Glutamatergic neuron (in vitro differentiated cells): ENCODE measurements around the gene NOTCH3. TPM values are rescaled to one million over a fixed set of nuclear protein-coding genes. Genes with fewer than 3 reads are reported as not detected.

Experiments used
- DNase-seq: peaks from one replicate; pipeline ENCODE4 v3.0.0; 2022
- H3K27ac Mint-ChIP-seq: one replicate; pipeline ENCODE4 v1.8.0; 2020; ENCODE audit warnings: mild to moderate bottlenecking, mixed read lengths, inconsistent platforms; ENCODE audit not compliant: unreplicated experiment
- H3K27me3 Mint-ChIP-seq: one replicate; pipeline ENCODE4 v1.8.0; 2020; ENCODE audit warnings: mild to moderate bottlenecking, moderate library complexity, mixed read lengths, inconsistent platforms; ENCODE audit not compliant: unreplicated experiment
- H3K36me3 Mint-ChIP-seq: one replicate; pipeline ENCODE4 v1.8.0; 2020; ENCODE audit warnings: mild to moderate bottlenecking, mixed read lengths, inconsistent platforms; ENCODE audit not compliant: unreplicated experiment
- H3K4me1 Mint-ChIP-seq: one replicate; pipeline ENCODE4 v1.8.0; 2020; ENCODE audit warnings: mild to moderate bottlenecking, low read depth, mixed read lengths, inconsistent platforms; ENCODE audit not compliant: unreplicated experiment
- H3K4me3 Mint-ChIP-seq: one replicate; pipeline ENCODE4 v1.8.0; 2020; ENCODE audit warnings: mild to moderate bottlenecking, mixed read lengths, inconsistent platforms; ENCODE audit not compliant: unreplicated experiment
- H3K9me3 Mint-ChIP-seq: one replicate; pipeline ENCODE4 v1.8.0; 2020; ENCODE audit warnings: mild to moderate bottlenecking, moderate library complexity, mixed read lengths, inconsistent platforms; ENCODE audit not compliant: unreplicated experiment
- total RNA-seq: library from RNA; stranded (reverse); fragmentation: NEBNext Ultra II Directional; extraction: Animal tissue kit (Norgen Biotek cat#: 25700); gene quantifications from one replicate; pipeline ENCODE4 v1.2.1, GENCODE V29; 2021; ENCODE audit not compliant: unreplicated experiment
- TF ChIP-seq, protein P1 (sequence below): fragments of 200-600 bp; sonication (generic); IDR thresholded peaks from one replicate; pipeline ENCODE4 v1.5.0; 2021; ENCODE audit not compliant: partially characterized antibody, unreplicated experiment

Gene NOTCH3
- total RNA-seq, 1 donor from 2014 or later, result 3.6 TPM

DNA sequence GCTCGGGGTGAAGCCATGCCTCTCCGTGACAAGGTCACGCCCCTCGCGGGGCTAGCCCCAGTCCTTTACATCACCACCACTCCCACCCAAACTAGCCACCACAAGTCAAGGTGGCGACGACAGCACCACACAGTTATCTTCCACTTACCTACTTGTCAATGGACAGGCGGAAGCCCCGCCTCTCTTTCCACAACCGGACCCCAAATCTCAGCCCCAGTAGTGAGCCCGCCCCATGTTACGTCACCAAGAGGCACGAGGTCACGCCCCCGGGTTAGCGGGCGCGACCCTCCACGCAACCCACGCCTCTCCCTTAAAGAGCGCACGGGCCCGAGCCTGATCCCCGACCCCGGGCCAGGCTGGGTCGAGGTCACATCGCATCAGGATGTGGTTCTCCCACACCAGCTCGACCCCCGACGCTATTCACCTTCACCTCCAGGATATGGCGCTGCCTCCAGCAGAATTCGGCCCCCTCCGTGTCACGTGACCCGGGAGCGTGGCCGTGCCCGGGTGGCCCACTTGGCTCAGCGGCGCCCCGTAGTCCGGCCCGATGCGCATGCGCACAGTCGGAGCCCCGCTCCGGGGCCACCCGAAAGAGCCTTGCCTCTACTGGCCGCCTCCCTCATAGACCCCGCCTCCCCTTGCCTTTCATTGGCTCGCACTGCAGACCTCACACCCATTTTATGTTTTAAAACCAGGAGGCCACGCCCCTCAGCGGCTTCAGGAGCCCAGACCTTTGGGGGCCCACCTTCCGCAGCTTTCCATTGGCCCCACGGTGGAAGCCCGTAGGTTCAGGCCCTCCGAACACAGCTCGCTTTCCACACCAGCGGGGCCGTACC lies 75.3 kb downstream of the NOTCH3 start:
- Mint-ChIP-seq H3K27me3 (peaks cover 9% of the 10 kb centered on the region), H3K27ac (peak overlapping the region; percentile 97), H3K36me3 (no peaks in the 10 kb centered on the region), H3K4me3 (peak overlapping the region; percentile 100), H3K9me3 (peaks cover 5% of the 10 kb centered on the region), H3K4me1 (peaks cover 4% of the 10 kb centered on the region)
- DNase-seq, result peak; percentile 100
- TF ChIP-seq, protein P1, sequence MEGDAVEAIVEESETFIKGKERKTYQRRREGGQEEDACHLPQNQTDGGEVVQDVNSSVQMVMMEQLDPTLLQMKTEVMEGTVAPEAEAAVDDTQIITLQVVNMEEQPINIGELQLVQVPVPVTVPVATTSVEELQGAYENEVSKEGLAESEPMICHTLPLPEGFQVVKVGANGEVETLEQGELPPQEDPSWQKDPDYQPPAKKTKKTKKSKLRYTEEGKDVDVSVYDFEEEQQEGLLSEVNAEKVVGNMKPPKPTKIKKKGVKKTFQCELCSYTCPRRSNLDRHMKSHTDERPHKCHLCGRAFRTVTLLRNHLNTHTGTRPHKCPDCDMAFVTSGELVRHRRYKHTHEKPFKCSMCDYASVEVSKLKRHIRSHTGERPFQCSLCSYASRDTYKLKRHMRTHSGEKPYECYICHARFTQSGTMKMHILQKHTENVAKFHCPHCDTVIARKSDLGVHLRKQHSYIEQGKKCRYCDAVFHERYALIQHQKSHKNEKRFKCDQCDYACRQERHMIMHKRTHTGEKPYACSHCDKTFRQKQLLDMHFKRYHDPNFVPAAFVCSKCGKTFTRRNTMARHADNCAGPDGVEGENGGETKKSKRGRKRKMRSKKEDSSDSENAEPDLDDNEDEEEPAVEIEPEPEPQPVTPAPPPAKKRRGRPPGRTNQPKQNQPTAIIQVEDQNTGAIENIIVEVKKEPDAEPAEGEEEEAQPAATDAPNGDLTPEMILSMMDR, result no peak

DNA sequence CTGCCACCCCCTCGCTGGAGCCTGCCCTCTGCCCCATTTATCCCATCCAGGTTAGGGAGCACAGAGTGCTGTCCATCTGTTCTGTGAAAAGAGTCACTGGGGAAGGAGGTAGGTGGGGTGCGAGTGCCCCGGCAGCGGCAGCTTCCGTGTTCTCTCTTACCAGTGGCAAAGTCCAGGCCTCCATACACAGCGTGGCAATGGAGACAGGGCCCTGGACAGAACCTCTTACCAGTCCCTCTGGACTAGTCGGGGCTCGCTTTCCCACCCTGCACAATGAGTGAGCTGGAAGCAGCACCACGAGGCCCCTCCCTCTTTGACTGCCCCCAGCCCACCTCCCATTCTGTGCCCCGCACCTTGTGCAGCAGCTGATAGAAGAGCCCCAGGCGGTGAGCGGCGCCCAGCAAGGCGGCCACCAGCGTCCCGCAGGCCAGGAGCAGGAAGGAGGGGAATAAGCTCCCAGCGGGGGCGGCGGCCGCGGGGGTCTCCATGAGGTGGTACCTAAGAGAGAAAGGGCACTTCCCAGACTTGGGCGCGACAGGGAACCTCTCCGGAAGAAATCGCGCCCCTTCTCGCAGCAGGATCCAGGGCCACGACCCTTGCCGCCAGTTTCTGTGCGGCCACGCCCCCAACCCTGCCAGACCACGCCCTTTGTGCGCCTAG lies 76.1 kb downstream of the NOTCH3 start:
- peaks cover 5% of the 10 kb centered on the region for H3K9me3 Mint-ChIP-seq
- TF ChIP-seq, protein P1, result no peak
- no peaks in the 10 kb centered on the region for H3K36me3 Mint-ChIP-seq
- peak overlapping the region; percentile 97 for H3K27ac Mint-ChIP-seq
- DNase-seq, result peak; percentile 84
- H3K27me3 Mint-ChIP-seq, result peaks cover 9% of the 10 kb centered on the region
- peak overlapping the region; percentile 100 for H3K4me3 Mint-ChIP-seq
- H3K4me1 Mint-ChIP-seq, result peaks cover 4% of the 10 kb centered on the region

DNA sequence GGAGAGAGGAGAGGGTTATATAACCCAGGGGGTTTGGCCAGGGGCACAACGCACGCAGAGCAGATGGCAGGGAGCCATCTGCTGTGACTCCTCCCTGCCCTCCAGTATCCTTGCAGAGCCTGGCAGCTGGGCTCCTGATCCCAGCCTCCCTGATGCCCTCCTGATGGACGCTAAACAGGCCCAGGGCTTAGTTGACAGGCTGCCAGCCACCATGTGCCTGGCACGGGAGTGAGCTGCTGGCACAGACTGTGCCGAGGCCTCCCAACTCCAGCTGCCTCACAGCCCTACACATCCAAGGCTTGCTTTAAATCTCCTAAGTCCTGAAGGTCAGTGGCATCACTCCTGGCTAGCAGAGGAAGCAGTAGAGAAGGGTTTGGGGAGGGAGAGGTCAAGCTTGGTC lies 76.9 kb downstream of the NOTCH3 start:
- TF ChIP-seq, protein P1, result no peak
- Mint-ChIP-seq H3K36me3 (no peaks in the 10 kb centered on the region), H3K9me3 (peaks cover 5% of the 10 kb centered on the region), H3K4me1 (peaks cover 4% of the 10 kb centered on the region), H3K4me3 (peak overlapping the region; percentile 100), H3K27me3 (peaks cover 6% of the 10 kb centered on the region), H3K27ac (peak overlapping the region; percentile 97)
- DNase-seq, result peak; percentile 34

DNA sequence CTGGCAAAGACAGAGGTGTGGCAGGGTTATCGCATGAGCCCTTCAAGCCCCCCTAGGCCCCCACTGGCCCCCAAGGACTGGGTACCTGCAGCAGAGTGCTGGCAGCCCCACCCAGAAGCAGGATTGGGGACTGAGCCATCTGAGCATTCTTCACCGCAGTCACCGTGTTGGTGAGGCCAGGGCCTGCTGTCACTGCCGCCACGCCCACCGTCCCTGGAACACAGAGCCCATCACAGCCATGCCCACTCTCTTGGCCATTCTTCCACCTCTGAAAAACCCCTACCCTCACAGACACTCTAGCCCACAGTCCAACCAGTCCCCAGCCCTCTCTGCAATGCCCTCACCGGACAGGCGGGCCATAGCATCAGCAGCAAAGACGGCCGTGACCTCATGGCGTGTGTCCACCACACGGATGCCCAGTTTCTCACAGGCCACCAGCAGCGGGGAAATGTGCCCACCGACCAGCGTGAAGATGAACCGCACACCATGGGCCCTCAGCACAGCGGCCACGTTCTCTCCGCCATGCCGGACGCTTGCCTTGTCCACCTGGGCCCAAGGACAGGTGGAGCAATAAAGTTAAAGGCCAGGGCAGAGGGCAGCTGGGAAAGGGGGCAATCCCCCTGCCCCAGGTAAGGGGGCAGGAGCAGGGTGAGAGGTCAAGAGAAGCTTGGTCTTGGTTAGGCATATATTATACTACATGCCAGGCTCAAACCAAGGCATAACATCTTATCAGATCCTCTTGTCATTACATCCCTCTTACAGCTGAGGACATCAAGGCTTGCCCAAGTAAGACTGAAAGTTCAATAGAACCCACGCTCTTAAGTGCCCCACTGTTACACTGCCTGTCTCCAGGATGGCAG lies 77.5 kb downstream of the NOTCH3 start:
- H3K4me3 Mint-ChIP-seq, result peak overlapping the region; percentile 100
- no peak for DNase-seq
- H3K4me1 Mint-ChIP-seq, result peaks cover 4% of the 10 kb centered on the region
- no peaks in the 10 kb centered on the region for H3K36me3 Mint-ChIP-seq
- TF ChIP-seq, protein P1, result no peak
- peaks cover 5% of the 10 kb centered on the region for H3K9me3 Mint-ChIP-seq
- H3K27ac Mint-ChIP-seq, result peak overlapping the region; percentile 97
- H3K27me3 Mint-ChIP-seq, result peaks cover 9% of the 10 kb centered on the region
